VCaP (cell line): ENCODE data around the gene SLC27A6.

Experiments
- H3K27ac ChIP-seq: fragments of 450-650 bp; 2 replicates; pipeline ENCODE4 v1.5.1; 2017
- CTCF ChIP-seq: fragments of 450-650 bp; conservative IDR thresholded peaks from 2 replicates; pipeline ENCODE4 v1.5.1; 2017; ENCODE audit warnings: mild to moderate bottlenecking, moderate library complexity

SLC27A6 gene

GRCh38 chr5:129051283-129051682, 86.0 kb downstream of the SLC27A6 start:
- TF ChIP-seq CTCF, result no peak
- H3K27ac ChIP-seq, result peak overlapping the region; percentile 10; the same call in 1 of the 2 replicates

DNA sequence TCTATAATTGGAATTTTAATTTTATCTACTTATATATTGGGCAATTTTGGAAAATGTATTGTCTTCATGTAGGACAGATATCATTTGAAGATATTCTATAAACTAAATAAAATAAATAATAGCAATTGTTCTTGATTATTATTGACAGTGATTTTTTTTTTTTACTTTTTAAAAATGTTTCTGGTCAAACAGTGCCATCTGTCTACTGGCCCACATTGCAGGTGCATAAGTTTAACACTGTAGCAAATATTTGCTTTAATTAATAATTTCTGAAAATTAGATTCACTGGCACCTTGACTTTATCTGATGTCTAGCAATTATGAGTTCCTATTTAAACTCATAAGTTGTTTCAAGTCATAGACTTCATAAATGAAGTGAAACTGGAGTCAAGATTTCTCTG, 88.2 kb downstream of the SLC27A6 start:
- no peak overlapping the region for H3K27ac ChIP-seq
- peak; percentile 74 for TF ChIP-seq CTCF

- TF ChIP-seq CTCF, result no peak
- H3K27ac ChIP-seq, result no peak overlapping the region
Measured at GRCh38 chr5:129057329-129057728, 92.0 kb downstream of the SLC27A6 start.

- H3K27ac ChIP-seq, result no peak overlapping the region
- TF ChIP-seq CTCF, result no peak
Measured at GRCh38 chr5:129061849-129062248, 96.6 kb downstream of the SLC27A6 start.

DNA sequence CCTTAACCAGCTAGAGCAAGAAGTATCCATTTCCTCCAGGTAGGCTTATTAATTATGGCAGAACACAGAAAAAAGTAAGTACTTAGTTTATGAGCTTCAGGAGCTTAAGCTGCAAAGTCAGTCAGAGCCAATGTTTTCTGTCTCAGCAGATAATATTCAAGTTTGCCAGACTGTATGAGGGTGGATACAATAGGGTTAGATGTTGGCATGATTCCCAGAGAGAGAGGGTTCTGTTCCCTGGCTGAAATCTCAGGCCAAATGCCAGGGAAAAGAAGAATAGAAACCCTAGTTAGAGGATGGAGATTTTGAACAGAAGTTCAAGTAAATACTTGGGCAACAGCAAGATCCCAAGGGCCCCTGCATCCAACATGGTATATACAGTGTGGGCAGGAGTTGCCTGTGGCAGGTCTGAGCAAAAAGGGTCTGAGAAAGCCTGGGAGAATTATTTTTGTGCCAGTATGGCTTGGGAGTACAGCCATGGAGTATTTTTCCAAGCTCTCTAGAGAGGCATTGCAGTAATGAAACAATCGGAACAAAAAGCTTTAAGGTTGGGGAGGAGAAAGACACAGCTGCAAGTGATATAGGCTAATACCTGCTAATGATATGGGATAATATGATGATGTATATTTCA, 98.3 kb downstream of the SLC27A6 start:
- TF ChIP-seq CTCF, result no peak
- H3K27ac ChIP-seq, result peak overlapping the region; percentile 47

GRCh38 chr5:129065721-129066120, 100.4 kb downstream of the SLC27A6 start:
- no peak overlapping the region for H3K27ac ChIP-seq
- TF ChIP-seq CTCF, result no peak

GRCh38 chr5:129067745-129068144, 102.5 kb downstream of the SLC27A6 start:
- no peak overlapping the region for H3K27ac ChIP-seq
- TF ChIP-seq CTCF, result no peak
